T-helper 17 cell (primary cell): ENCODE results near the gene SCGN. TPM values are rescaled to one million over a fixed set of nuclear protein-coding genes. Genes with fewer than 3 reads are reported as not detected.

Source experiments
- ATAC-seq: fragments of 150-1000 bp; cut with Tn5 transposase; 2 replicates; pipeline ENCODE4 v1.10.0; 2021; ENCODE audit warnings: mild to moderate bottlenecking, moderate library complexity
- DNase-seq, 3 donors: peaks; one replicate each; pipeline versions ENCODE4 v3.0.0 to v3.0.0-alpha.2; 2020 to 2021
- H3K9me3 ChIP-seq: one replicate; pipeline ENCODE4 v1.7.0; 2013; ENCODE audit warnings: low read length, mild to moderate bottlenecking; ENCODE audit not compliant: control insufficient read depth, poor library complexity, severe bottlenecking
- H3K27ac Mint-ChIP-seq: one replicate; pipeline ENCODE4 v1.8.0; 2022; ENCODE audit warnings: mild to moderate bottlenecking, moderate library complexity, mixed read lengths
- H3K27me3 Mint-ChIP-seq: one replicate; pipeline ENCODE4 v1.8.0; 2022; ENCODE audit warnings: mixed read lengths
- H3K36me3 Mint-ChIP-seq: one replicate; pipeline ENCODE4 v1.8.0; 2022; ENCODE audit warnings: low read depth, mixed read lengths
- H3K4me1 Mint-ChIP-seq: one replicate; pipeline ENCODE4 v1.8.0; 2022; ENCODE audit warnings: mild to moderate bottlenecking, mixed read lengths
- H3K4me3 Mint-ChIP-seq: one replicate; pipeline ENCODE4 v1.8.0; 2022; ENCODE audit warnings: mild to moderate bottlenecking, moderate library complexity, mixed read lengths
- total RNA-seq, 4 donors: library from RNA in 2 of 4; stranded (reverse) in 2 of 4; gene quantifications; one replicate each; pipeline ENCODE4 v1.2.3 and lab custom pipeline; 2022 to 2026

The SCGN gene
- total RNA-seq, 2 donors from 2014 or later: not detected

- ATAC-seq (no peak), DNase-seq (no peak)
- Mint-ChIP-seq H3K36me3 (peaks cover 2% of the 10 kb centered on the region), H3K27me3 (peaks cover 58% of the 10 kb centered on the region), H3K4me1 (no peaks in the 10 kb centered on the region), H3K4me3 (no peak overlapping the region), H3K27ac (no peak overlapping the region)
- peaks cover 6% of the 10 kb centered on the region for H3K9me3 ChIP-seq
Measured at GRCh38 chr6:25645916-25646315, 6.1 kb upstream of the SCGN start.

DNA sequence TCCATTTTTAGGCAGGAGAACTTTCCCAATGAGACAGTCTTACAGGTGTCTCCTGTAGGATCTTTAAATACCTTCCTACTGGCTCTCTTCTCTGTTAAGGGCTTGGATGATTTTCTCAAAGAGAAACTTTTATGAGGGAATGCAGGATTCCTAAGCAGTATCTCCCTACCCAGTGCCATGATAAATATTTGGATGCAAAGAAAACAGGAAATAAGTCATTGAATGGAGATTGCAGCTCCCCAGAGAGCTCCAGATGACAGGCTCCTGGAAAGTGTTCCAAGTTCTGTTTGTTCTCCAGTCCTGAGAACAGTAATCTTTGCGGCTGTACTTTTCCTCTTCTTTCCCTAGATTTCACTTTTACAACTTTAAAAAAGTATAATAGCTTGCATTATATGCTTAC, 2.4 kb upstream of the SCGN start:
- ATAC-seq (no peak), DNase-seq (no peak)
- Mint-ChIP-seq H3K27me3 (peaks cover 53% of the 10 kb centered on the region), H3K4me3 (no peak overlapping the region), H3K27ac (no peak overlapping the region), H3K4me1 (no peaks in the 10 kb centered on the region), H3K36me3 (peaks cover 3% of the 10 kb centered on the region)
- H3K9me3 ChIP-seq: no peaks in the 10 kb centered on the region

GRCh38 chr6:25655723-25656122, 3.7 kb downstream of the SCGN start:
- H3K9me3 ChIP-seq: no peaks in the 10 kb centered on the region
- ATAC-seq (no peak), DNase-seq (no peak)
- Mint-ChIP-seq H3K27ac (no peak overlapping the region), H3K4me3 (no peak overlapping the region), H3K36me3 (peaks cover 3% of the 10 kb centered on the region), H3K4me1 (no peaks in the 10 kb centered on the region), H3K27me3 (peaks cover 64% of the 10 kb centered on the region)

GRCh38 chr6:25659633-25660368, 7.8 kb downstream of the SCGN start:
- H3K36me3 Mint-ChIP-seq: no peaks in the 10 kb centered on the region
- no peaks in the 10 kb centered on the region for H3K9me3 ChIP-seq
- no peak for ATAC-seq
- H3K4me3 Mint-ChIP-seq: no peak overlapping the region
- H3K4me1 Mint-ChIP-seq: no peaks in the 10 kb centered on the region
- no peak overlapping the region for H3K27ac Mint-ChIP-seq
- DNase-seq: no peak
- H3K27me3 Mint-ChIP-seq: peaks cover 54% of the 10 kb centered on the region

- H3K4me1 Mint-ChIP-seq: no peaks in the 10 kb centered on the region
- DNase-seq (no peak), ATAC-seq (no peak)
- no peaks in the 10 kb centered on the region for H3K9me3 ChIP-seq
- no peak overlapping the region for H3K4me3 Mint-ChIP-seq
- peaks cover 55% of the 10 kb centered on the region for H3K27me3 Mint-ChIP-seq
- no peak overlapping the region for H3K27ac Mint-ChIP-seq
- no peaks in the 10 kb centered on the region for H3K36me3 Mint-ChIP-seq
Measured at GRCh38 chr6:25660512-25660911, 8.5 kb downstream of the SCGN start.

GRCh38 chr6:25661129-25661779, 9.2 kb downstream of the SCGN start:
- Mint-ChIP-seq H3K27ac (no peak overlapping the region), H3K36me3 (no peaks in the 10 kb centered on the region), H3K4me1 (no peaks in the 10 kb centered on the region), H3K4me3 (no peak overlapping the region), H3K27me3 (peaks cover 56% of the 10 kb centered on the region)
- no peak for DNase-seq
- ATAC-seq: no peak
- no peaks in the 10 kb centered on the region for H3K9me3 ChIP-seq

DNA sequence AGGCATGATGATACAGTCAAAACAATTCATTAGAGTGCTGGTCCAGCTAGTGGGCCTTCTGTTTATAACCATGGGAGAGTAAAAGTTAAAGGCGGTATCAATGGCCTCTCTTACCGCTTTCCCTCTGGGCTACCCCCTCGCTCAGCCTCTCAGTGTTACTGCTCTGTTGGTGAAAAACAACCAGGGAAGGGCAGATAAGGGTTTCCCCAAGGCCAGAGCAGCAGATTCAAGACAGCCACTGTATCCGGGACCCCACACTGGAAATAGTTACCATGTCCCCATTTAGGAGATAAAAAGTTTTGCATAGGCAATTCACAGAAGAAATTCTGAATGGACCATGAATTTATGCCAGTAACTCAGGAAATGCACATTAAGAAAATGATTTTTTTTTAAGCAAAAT, 13.4 kb downstream of the SCGN start:
- no peaks in the 10 kb centered on the region for H3K9me3 ChIP-seq
- H3K27ac Mint-ChIP-seq: no peak overlapping the region
- H3K4me3 Mint-ChIP-seq: no peak overlapping the region
- no peak for DNase-seq
- peaks cover 32% of the 10 kb centered on the region for H3K27me3 Mint-ChIP-seq
- H3K4me1 Mint-ChIP-seq: no peaks in the 10 kb centered on the region
- ATAC-seq: no peak
- H3K36me3 Mint-ChIP-seq: no peaks in the 10 kb centered on the region

DNA sequence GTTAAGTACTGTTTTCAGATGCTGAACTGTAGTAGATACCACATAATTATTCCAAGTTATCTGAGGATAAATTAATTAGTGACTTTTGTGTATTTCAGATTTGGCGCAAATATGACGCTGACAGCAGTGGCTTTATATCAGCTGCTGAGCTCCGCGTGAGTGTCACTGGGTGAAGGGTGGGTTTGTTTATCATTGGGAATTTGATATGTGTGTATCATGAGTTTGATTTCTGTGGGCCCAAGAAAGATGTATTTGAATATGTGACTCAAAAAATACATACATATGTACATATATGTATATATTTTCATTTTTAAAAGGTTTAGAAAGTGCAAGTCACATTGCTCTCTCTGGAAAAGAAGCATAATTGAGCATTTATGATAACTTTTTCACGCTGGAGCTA, 17.4 kb downstream of the SCGN start:
- no peak overlapping the region for H3K27ac Mint-ChIP-seq
- no peaks in the 10 kb centered on the region for H3K9me3 ChIP-seq
- ATAC-seq (no peak), DNase-seq (no peak)
- H3K4me1 Mint-ChIP-seq: no peaks in the 10 kb centered on the region
- H3K27me3 Mint-ChIP-seq: peaks cover 20% of the 10 kb centered on the region
- H3K36me3 Mint-ChIP-seq: no peaks in the 10 kb centered on the region
- H3K4me3 Mint-ChIP-seq: no peak overlapping the region

GRCh38 chr6:25670208-25670607, 18.2 kb downstream of the SCGN start:
- Mint-ChIP-seq H3K4me1 (no peaks in the 10 kb centered on the region), H3K36me3 (no peaks in the 10 kb centered on the region), H3K27me3 (peaks cover 15% of the 10 kb centered on the region), H3K4me3 (no peak overlapping the region), H3K27ac (no peak overlapping the region)
- no peak for ATAC-seq
- no peak for DNase-seq
- H3K9me3 ChIP-seq: no peaks in the 10 kb centered on the region

DNA sequence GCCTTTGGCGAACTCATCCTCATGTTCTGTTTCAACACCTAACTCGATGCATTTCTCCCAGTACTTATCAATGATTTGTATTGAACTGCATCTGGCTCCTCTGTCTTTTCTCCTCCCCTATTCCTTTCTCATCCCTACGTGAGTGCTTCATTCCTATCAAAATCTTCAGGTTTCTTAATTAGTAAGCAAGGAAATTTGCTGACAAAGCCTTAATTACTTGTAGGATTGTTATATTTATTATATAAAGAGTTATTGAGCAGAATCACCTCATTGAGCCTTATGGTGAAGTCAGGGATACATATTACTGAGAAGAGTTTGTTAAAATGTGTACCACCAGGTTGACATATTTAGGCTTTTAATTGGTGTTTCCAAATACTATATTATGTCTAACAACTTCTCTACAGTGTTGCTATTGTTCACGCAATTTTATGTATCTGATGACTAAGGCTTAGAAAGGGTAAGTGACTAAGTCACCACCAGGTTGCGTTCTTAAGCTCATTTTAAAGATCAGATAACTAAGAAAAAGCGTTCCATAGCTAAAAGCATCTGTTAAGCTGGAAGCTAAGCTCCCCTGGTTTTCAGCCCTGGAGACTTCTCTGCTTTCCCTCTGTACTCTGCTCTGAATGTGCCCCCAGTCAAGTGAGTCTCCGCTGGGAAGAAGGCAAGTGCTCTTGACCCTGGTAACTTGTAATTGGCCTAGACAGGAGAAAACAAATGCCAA, 18.9 kb downstream of the SCGN start:
- H3K4me3 Mint-ChIP-seq: no peak overlapping the region
- H3K27ac Mint-ChIP-seq: no peak overlapping the region
- ATAC-seq: no peak
- no peak for DNase-seq
- no peaks in the 10 kb centered on the region for H3K36me3 Mint-ChIP-seq
- peaks cover 11% of the 10 kb centered on the region for H3K27me3 Mint-ChIP-seq
- no peaks in the 10 kb centered on the region for H3K9me3 ChIP-seq
- no peaks in the 10 kb centered on the region for H3K4me1 Mint-ChIP-seq

GRCh38 chr6:25671652-25672051, 19.6 kb downstream of the SCGN start:
- H3K36me3 Mint-ChIP-seq: no peaks in the 10 kb centered on the region
- no peaks in the 10 kb centered on the region for H3K9me3 ChIP-seq
- H3K27me3 Mint-ChIP-seq: peaks cover 11% of the 10 kb centered on the region
- no peaks in the 10 kb centered on the region for H3K4me1 Mint-ChIP-seq
- no peak overlapping the region for H3K27ac Mint-ChIP-seq
- no peak overlapping the region for H3K4me3 Mint-ChIP-seq
- ATAC-seq (no peak), DNase-seq (no peak)

DNA sequence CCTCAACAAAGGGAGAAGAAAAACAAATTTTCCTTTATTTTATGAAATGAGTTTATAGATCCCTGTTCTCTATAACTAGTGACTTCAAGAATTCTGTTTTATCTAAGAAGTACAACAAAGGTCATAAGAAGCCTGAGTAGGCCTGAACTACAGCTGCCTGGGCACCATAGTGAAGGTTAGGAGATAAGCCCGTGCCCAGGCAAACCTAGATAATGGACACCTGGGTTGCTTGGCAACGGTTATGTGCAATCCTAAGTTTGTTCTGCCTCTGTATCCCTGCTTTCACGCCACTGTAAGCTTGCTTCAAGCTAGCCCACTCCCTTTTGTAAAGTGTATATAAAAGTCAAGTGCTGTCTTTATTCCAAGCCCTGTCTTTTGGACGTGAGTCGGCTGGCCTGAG, 23.2 kb downstream of the SCGN start:
- Mint-ChIP-seq H3K27ac (no peak overlapping the region), H3K4me1 (no peaks in the 10 kb centered on the region)
- no peak for ATAC-seq

DNA sequence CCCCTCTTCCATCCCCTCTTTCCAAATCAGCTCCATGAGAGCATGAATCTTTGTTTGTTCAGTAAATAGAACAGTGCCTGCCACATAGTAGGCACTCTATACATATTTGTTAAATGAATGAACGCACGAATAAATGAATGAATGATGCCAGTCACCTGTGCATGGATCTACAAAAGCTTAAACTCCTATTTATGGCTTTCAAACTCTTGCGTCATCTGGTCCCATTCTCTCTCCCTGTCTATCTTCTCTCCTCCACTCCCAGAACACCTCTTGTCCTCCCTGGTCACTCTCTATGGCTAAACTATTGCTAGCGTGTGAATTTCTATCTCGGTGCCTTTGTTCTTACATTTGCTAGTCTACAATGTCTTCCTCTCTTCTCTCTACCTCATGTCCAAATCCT, 24.8 kb downstream of the SCGN start:
- H3K27me3 Mint-ChIP-seq: peaks cover 26% of the 10 kb centered on the region
- H3K9me3 ChIP-seq: no peaks in the 10 kb centered on the region
- no peak overlapping the region for H3K27ac Mint-ChIP-seq
- H3K4me1 Mint-ChIP-seq: no peaks in the 10 kb centered on the region
- no peak overlapping the region for H3K4me3 Mint-ChIP-seq
- H3K36me3 Mint-ChIP-seq: no peaks in the 10 kb centered on the region
- no peak for DNase-seq
- ATAC-seq: no peak

More for the DNA sequence above, 23.2 kb downstream of the SCGN start:
- no peak for DNase-seq
- H3K27me3 Mint-ChIP-seq: peaks cover 18% of the 10 kb centered on the region
- no peak overlapping the region for H3K4me3 Mint-ChIP-seq
- no peaks in the 10 kb centered on the region for H3K36me3 Mint-ChIP-seq
- no peaks in the 10 kb centered on the region for H3K9me3 ChIP-seq
